Stimulated activated naive CD8-positive, alpha-beta T cell treated with anti-CD3 and anti-CD28 coated beads, Interleukin-15, Interleukin-2, amounts not matched to agents 100 ng/mL and 50 ng/mL, for 24 hours (primary cell): Measurements from ENCODE around the gene MYO3A.
"Not testable (repeated sequence)": the region's sequence is repeated elsewhere in the genome, so short reads cannot be mapped to it uniquely, and the experiment has no call there.

Source experiments
- H3K27ac Mint-ChIP-seq: one replicate; pipeline ENCODE4 v1.8.0; 2021; ENCODE audit warnings: mild to moderate bottlenecking, mixed read lengths
- H3K27me3 Mint-ChIP-seq: one replicate; pipeline ENCODE4 v1.8.0; 2021; ENCODE audit warnings: mixed read lengths
- H3K36me3 Mint-ChIP-seq: one replicate; pipeline ENCODE4 v1.8.0; 2021; ENCODE audit warnings: low read depth, mixed read lengths
- H3K4me1 Mint-ChIP-seq: one replicate; pipeline ENCODE4 v1.8.0; 2021; ENCODE audit warnings: low read depth, mixed read lengths
- H3K4me3 Mint-ChIP-seq: one replicate; pipeline ENCODE4 v1.8.0; 2021; ENCODE audit warnings: mild to moderate bottlenecking, mixed read lengths
- H3K9me3 Mint-ChIP-seq: one replicate; pipeline ENCODE4 v1.8.0; 2021; ENCODE audit warnings: mixed read lengths

MYO3A gene

DNA sequence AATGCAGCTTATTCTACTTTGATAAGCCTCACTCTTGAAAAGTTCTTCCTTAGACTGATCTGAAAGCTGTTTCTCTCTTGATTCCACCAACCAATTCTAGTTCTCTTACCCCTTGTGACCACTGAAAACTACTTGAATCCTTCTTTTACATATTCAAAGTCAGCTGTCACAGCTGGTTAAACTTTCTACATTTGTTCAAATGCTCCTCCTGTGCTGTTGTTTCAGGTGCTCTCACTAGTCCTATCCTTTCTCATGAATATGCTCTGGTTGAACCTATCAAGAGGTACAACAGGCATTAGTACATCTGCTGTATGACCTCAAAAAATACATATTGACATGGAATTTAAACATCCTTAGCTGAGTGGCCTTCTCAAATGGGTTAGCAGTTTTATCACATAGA is 91.5 kb downstream of the MYO3A start:
- H3K27me3 Mint-ChIP-seq, result peaks cover 8% of the 10 kb centered on the region
- no peak overlapping the region for H3K4me3 Mint-ChIP-seq
- H3K9me3 Mint-ChIP-seq, result no peaks in the 10 kb centered on the region
- H3K27ac Mint-ChIP-seq, result no peak overlapping the region
- no peaks in the 10 kb centered on the region for H3K4me1 Mint-ChIP-seq
- H3K36me3 Mint-ChIP-seq, result no peaks in the 10 kb centered on the region

DNA sequence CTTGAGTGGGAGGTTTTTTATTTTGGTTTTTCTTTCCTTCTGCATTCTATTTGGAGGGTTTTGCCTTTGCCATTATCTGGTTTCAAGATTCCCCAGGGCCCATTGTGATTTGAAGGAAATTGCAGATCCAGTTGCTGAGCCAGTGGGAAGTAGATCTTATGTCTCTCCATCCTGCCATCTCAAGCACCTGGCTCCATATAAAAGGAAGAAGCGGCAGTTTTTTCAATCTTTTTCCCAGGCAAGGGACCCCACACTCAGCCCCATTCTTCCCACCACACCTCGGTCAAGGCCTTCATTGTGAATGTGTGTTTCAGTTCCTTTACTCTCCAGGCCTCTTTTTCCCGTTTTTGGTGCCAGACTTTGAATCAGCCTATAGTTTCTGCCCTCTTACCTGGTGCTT is 95.8 kb downstream of the MYO3A start:
- Mint-ChIP-seq H3K27ac (no peak overlapping the region), H3K9me3 (no peaks in the 10 kb centered on the region), H3K36me3 (no peaks in the 10 kb centered on the region), H3K27me3 (no peaks in the 10 kb centered on the region), H3K4me3 (no peak overlapping the region), H3K4me1 (no peaks in the 10 kb centered on the region)

DNA sequence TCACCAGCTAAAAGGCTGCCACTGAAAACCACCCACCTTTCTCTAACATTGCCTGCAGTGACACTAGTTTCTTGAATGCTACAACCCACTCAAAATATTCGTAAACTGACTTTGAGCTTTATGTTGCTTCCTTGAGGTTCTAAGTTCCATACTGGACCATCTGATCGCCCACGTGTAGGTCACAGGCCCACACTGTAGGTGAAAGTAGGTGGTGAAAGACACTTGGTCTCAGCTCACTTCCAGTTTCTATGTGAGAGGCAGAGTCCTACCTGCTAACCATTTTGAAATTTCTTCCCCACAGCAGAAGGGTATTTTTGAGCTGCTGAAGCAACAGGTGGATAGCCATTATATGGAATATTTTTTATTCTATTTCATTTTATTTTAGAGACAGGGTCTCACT is 97.3 kb downstream of the MYO3A start:
- H3K4me3 Mint-ChIP-seq, result no peak overlapping the region
- no peaks in the 10 kb centered on the region for H3K27me3 Mint-ChIP-seq
- no peaks in the 10 kb centered on the region for H3K4me1 Mint-ChIP-seq

GRCh38 chr10:26043469-26043868 is 109.4 kb downstream of the MYO3A start:
- H3K27ac Mint-ChIP-seq, result no peak overlapping the region

More for the DNA sequence above, 97.3 kb downstream of the MYO3A start:
- Mint-ChIP-seq H3K36me3 (no peaks in the 10 kb centered on the region), H3K9me3 (no peaks in the 10 kb centered on the region), H3K27ac (no peak overlapping the region)

GRCh38 chr10:26044141-26044749 is 110.2 kb downstream of the MYO3A start:
- no peaks in the 10 kb centered on the region for H3K4me1 Mint-ChIP-seq
- peaks cover 9% of the 10 kb centered on the region for H3K9me3 Mint-ChIP-seq
- peaks cover 2% of the 10 kb centered on the region for H3K27me3 Mint-ChIP-seq
- no peak overlapping the region for H3K27ac Mint-ChIP-seq
- no peak overlapping the region for H3K4me3 Mint-ChIP-seq
- H3K36me3 Mint-ChIP-seq, result no peaks in the 10 kb centered on the region

More at GRCh38 chr10:26043469-26043868, 109.4 kb downstream of the MYO3A start:
- no peaks in the 10 kb centered on the region for H3K36me3 Mint-ChIP-seq
- H3K4me1 Mint-ChIP-seq, result no peaks in the 10 kb centered on the region
- peaks cover 9% of the 10 kb centered on the region for H3K9me3 Mint-ChIP-seq
- no peaks in the 10 kb centered on the region for H3K27me3 Mint-ChIP-seq
- H3K4me3 Mint-ChIP-seq, result no peak overlapping the region

DNA sequence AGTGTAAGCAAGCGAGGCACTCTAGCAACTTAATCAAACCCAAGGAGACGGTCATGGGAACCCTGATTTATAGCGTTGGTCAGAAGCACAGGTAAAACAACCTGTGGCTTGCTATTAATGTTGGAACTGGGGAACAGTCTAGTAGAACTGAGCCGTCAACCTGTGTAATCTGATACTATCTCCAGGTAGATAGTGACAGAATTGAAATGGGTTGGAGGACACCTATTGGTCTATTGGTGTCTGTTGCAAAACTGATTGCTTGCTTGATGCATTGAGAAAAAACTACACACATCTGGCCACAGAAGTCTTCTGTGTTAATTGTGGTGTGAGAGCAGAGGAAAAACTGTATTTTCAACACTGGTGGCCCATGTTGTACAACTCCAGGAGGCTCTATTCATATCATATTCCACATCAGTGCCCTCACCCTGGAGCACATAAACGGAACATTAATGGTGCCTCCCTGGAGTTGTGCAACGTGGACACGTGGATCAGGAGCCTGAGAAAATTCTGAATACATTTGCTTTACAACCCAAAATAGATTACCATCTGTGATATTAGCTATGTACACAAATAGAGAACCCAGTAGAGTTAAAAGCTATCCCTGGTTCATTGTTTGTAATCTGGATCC is 112.2 kb downstream of the MYO3A start:
- Mint-ChIP-seq H3K9me3 (peaks cover under 1% of the 10 kb centered on the region), H3K4me1 (no peaks in the 10 kb centered on the region), H3K27ac (no peak overlapping the region), H3K4me3 (no peak overlapping the region), H3K27me3 (peaks cover 9% of the 10 kb centered on the region), H3K36me3 (no peaks in the 10 kb centered on the region)

DNA sequence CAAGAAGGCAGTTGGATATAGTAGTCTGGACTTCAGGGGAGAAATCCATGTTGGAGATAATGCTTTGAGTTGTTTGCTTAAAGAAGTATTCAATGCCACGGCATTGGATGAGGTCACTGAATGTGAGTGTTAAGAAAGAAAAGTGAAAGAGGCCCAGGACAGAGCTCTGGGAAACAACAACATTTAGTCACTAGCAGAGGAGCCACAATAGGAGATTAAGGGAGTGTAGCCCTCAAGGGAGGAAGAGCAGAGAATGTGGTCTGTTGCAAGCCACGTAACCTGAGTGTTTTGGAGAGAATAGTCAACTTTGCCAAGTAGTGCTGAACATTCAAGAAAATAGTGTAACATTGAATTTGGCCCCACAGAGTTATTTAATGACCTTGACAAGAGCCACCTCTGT is 114.7 kb downstream of the MYO3A start:
- Mint-ChIP-seq H3K36me3 (no peaks in the 10 kb centered on the region), H3K27ac (no peak overlapping the region), H3K9me3 (no peaks in the 10 kb centered on the region), H3K27me3 (peaks cover 10% of the 10 kb centered on the region), H3K4me3 (no peak overlapping the region), H3K4me1 (no peaks in the 10 kb centered on the region)

DNA sequence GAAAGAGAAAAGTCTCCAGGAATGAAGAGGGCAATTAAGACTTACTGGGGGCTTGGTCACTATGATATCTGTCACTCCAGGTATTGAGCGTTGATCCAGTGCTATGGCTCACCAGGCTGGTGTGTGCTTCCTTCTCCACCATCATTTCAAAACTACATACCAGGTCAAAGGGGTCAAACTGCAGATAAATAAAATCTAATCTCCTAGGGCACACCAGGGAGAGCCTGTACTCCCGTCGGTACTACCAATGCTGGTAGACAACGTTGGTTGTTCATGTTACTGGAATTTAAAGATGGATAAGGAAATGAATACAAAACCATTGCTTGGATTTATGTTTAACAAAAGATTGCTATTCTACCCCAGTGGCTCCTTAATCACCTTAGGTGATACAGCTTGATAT is 118.3 kb downstream of the MYO3A start:
- Mint-ChIP-seq H3K27ac (no peak overlapping the region), H3K36me3 (no peaks in the 10 kb centered on the region), H3K27me3 (peaks cover 22% of the 10 kb centered on the region), H3K9me3 (peaks cover 5% of the 10 kb centered on the region), H3K4me1 (no peaks in the 10 kb centered on the region), H3K4me3 (no peak overlapping the region)

DNA sequence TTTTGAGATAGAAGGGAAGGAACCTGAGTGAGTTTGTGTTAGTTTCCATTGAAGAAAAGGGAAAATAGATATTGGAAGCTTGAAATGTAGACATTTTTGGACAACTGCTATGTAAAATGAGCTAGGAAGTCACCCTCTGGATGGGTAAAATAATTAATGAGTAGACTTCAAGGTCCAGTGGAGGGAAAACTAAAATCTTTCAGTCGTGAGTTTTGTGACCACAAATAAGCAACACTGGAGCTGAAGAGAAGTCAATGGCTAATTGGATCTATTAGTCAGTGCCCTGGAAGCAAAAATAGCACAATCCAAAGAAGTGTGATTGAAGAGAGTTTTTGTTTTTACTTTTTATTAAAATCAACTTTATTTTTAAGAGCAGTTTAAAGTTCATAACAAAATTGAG is 123.4 kb downstream of the MYO3A start:
- Mint-ChIP-seq H3K36me3 (no peaks in the 10 kb centered on the region), H3K27ac (no peak overlapping the region), H3K4me1 (no peaks in the 10 kb centered on the region), H3K4me3 (no peak overlapping the region), H3K9me3 (peaks cover 5% of the 10 kb centered on the region), H3K27me3 (peaks cover 20% of the 10 kb centered on the region)

DNA sequence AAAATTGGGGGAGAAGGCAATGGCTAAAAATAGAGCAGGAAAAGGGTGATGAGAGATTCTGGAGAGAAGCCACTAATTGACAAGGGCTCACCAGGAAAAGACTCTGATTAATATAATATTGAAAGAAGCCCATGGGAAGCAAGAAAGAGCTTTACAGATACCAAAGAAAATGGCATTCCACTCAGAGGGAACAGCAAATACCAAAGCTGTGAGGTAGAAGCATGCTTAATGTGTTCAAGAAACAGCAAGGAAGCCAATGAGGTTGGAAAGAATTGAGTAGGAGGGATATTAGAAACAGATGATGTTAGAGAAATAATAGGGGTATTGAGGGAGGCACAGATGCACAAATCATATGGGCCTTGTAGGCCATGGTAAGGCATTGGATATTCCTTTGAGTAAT is 130.1 kb downstream of the MYO3A start:
- no peaks in the 10 kb centered on the region for H3K36me3 Mint-ChIP-seq
- H3K27me3 Mint-ChIP-seq, result peaks cover 6% of the 10 kb centered on the region

GRCh38 chr10:26067680-26068079 is 133.7 kb downstream of the MYO3A start:
- H3K27ac Mint-ChIP-seq, result no peak overlapping the region
- no peaks in the 10 kb centered on the region for H3K27me3 Mint-ChIP-seq
- H3K36me3 Mint-ChIP-seq, result no peaks in the 10 kb centered on the region
- no peak overlapping the region for H3K4me3 Mint-ChIP-seq
- H3K9me3 Mint-ChIP-seq, result no peaks in the 10 kb centered on the region
- no peaks in the 10 kb centered on the region for H3K4me1 Mint-ChIP-seq

More for the DNA sequence above, 130.1 kb downstream of the MYO3A start:
- H3K9me3 Mint-ChIP-seq, result no peaks in the 10 kb centered on the region
- no peak overlapping the region for H3K4me3 Mint-ChIP-seq
- H3K27ac Mint-ChIP-seq, result no peak overlapping the region
- no peaks in the 10 kb centered on the region for H3K4me1 Mint-ChIP-seq

GRCh38 chr10:26080971-26081370 is 146.9 kb downstream of the MYO3A start:
- H3K9me3 Mint-ChIP-seq, H3K36me3 Mint-ChIP-seq, H3K4me3 Mint-ChIP-seq, H3K27ac Mint-ChIP-seq, H3K4me1 Mint-ChIP-seq: not testable (repeated sequence)
- H3K27me3 Mint-ChIP-seq, result peaks cover 24% of the 10 kb centered on the region

GRCh38 chr10:26081459-26081858 is 147.4 kb downstream of the MYO3A start:
- H3K27me3 Mint-ChIP-seq, result peaks cover 29% of the 10 kb centered on the region
- no peaks in the 10 kb centered on the region for H3K36me3 Mint-ChIP-seq
- no peak overlapping the region for H3K4me3 Mint-ChIP-seq
- no peaks in the 10 kb centered on the region for H3K9me3 Mint-ChIP-seq
- H3K27ac Mint-ChIP-seq, result no peak overlapping the region
- no peaks in the 10 kb centered on the region for H3K4me1 Mint-ChIP-seq

DNA sequence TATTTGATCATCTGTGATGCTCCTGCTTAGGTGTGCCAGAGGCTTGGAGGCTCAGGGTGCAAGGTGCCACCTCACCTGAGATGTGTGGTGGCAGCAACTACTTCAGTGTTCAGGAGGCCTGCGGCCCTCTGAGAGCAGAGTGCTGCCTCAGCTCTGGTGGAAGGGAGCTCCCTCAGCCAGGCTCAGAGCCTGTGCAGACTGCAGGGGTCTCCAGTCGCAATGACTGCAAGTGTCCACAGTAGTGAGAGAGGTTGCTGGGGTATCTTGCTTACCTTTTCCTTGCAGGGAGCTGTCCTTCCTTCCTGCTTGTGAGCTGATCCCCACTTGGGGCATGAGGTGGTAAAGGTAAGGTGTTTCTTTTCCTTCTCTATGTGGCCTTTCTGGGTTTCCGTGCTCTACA is 151.5 kb downstream of the MYO3A start:
- no peaks in the 10 kb centered on the region for H3K36me3 Mint-ChIP-seq
- H3K9me3 Mint-ChIP-seq, result no peaks in the 10 kb centered on the region
- no peak overlapping the region for H3K27ac Mint-ChIP-seq
- H3K27me3 Mint-ChIP-seq, result peaks cover 32% of the 10 kb centered on the region
- no peaks in the 10 kb centered on the region for H3K4me1 Mint-ChIP-seq
- H3K4me3 Mint-ChIP-seq, result no peak overlapping the region

- Mint-ChIP-seq H3K27me3 (peaks cover 29% of the 10 kb centered on the region), H3K36me3 (no peaks in the 10 kb centered on the region), H3K4me1 (no peaks in the 10 kb centered on the region), H3K27ac (no peak overlapping the region), H3K4me3 (no peak overlapping the region), H3K9me3 (no peaks in the 10 kb centered on the region)
Observed at GRCh38 chr10:26087666-26088065, 153.6 kb downstream of the MYO3A start.

- H3K4me1 Mint-ChIP-seq, result no peaks in the 10 kb centered on the region
- H3K27ac Mint-ChIP-seq, result no peak overlapping the region
- H3K27me3 Mint-ChIP-seq, result peaks cover 24% of the 10 kb centered on the region
- H3K9me3 Mint-ChIP-seq, result no peaks in the 10 kb centered on the region
- no peaks in the 10 kb centered on the region for H3K36me3 Mint-ChIP-seq
- no peak overlapping the region for H3K4me3 Mint-ChIP-seq
Observed at GRCh38 chr10:26090026-26090425, 156.0 kb downstream of the MYO3A start.
